HG02763 (cell line): ENCODE data around the gene IL19.
"Not testable (repeated sequence)": the region's sequence is repeated elsewhere in the genome, so short reads cannot be mapped to it uniquely, and the experiment has no call there.

Experiments used
- ATAC-seq: cut with Tn5 transposase; IDR thresholded peaks from one replicate; pipeline ENCODE4 v1.9.1; 2021; ENCODE audit warnings: mild to moderate bottlenecking, moderate library complexity; ENCODE audit not compliant: unreplicated experiment

Gene IL19

GRCh38 chr1:206772243-206772937, 1.8 kb downstream of the IL19 start, which contains the start of gene IL10:
TSS of gene IL10 (minus strand) at chr1:206772494. CDS start at chr1:206772435, 59 bp downstream.
- no peak for ATAC-seq

GRCh38 chr1:206774093-206774492, 3.5 kb downstream of the IL19 start:
- ATAC-seq = no peak

GRCh38 chr1:206776229-206776628, 5.7 kb downstream of the IL19 start:
- ATAC-seq = no peak

- ATAC-seq = no peak
Observed at GRCh38 chr1:206778031-206778430, 7.5 kb downstream of the IL19 start.

DNA sequence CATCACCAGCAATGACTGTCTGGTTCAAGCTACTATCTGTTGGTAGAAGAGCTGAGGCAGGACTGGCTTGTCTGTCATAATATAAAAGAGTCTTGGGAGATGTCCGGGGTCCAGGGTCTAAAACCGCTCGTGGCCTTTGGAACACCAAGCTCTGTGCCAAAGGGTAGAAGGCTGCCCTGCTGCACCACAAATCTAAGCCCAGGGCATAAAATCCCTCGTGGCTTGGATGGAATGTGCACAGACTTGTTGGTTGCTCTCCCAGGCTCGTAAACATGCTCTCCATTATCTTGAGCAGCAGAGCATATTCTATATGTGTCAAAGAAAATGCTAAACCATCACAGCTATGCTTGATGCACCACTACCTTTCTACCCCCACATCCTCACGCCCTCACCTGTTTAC, 8.3 kb downstream of the IL19 start:
- ATAC-seq = not testable (repeated sequence)

DNA sequence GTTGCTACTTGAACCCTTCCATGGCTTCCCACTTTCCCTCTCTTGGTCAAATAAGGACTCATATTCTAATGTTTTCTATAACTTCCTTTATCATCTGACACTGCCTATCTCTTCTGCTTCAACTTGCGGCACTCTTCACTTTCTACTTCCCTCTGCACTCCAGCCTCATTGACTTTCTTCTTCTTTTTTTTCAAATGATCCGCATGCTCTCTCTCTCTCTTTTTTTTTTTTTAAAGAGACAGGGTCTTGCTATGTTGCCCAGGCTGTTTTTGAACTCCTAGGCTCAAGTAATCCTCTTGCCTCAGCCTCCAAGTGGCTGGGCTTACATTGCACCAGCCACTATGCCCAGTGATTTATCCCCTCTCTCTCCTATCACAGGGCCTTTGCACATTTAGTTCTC, 9.1 kb downstream of the IL19 start:
- no peak for ATAC-seq

DNA sequence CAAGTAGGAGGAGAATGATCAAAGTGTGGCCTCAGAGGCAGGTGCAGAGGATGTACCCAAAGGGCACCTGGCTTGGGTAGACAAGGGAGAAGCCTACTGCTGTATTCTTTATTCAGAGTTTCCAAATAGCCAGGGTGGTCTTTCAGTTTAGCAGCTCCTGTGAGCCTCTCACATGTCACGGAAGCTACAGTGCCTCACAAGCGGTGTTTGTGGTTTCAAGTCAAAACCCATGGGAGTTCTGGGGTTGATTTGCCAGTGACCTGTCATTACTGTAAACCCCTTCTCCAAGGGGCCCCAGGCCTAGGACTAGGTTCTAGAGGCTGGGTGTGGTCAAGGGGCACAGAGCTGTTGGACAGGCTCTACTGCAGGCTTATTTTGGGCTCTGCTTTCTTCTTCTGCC, 11.9 kb downstream of the IL19 start:
- peak; percentile 59 for ATAC-seq

- no peak for ATAC-seq
Observed at GRCh38 chr1:206783506-206783905, 12.9 kb downstream of the IL19 start.

- ATAC-seq = peak; percentile 67
Observed at GRCh38 chr1:206784471-206784903, 13.9 kb downstream of the IL19 start.

DNA sequence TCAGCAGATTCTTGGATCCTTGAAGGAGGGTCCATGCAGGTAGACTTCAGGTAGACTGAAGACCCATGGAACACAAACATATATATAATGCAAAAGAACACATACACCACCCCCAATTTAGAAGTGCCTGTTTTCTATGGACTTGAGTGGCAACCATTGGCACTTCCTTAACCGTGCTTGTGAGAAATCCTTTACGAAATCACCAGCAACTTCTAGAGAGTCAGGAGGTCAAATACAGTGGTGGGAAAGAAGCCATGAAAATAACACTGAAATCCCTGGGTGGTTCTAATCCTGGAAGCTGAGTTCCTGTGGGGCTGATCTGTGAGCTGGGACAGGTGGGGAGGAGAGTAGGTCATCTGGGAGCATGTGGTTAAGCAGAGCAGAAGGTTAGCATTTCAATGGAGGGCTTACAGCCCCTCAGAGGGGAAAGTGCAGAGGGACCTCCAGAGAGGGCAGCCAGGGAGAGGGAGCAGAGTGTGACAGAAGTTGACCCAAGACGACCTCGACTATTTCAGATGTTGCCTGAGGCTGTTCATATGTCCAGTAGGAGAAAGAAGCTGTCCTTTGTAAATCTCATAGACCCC, 14.7 kb downstream of the IL19 start:
- no peak for ATAC-seq

DNA sequence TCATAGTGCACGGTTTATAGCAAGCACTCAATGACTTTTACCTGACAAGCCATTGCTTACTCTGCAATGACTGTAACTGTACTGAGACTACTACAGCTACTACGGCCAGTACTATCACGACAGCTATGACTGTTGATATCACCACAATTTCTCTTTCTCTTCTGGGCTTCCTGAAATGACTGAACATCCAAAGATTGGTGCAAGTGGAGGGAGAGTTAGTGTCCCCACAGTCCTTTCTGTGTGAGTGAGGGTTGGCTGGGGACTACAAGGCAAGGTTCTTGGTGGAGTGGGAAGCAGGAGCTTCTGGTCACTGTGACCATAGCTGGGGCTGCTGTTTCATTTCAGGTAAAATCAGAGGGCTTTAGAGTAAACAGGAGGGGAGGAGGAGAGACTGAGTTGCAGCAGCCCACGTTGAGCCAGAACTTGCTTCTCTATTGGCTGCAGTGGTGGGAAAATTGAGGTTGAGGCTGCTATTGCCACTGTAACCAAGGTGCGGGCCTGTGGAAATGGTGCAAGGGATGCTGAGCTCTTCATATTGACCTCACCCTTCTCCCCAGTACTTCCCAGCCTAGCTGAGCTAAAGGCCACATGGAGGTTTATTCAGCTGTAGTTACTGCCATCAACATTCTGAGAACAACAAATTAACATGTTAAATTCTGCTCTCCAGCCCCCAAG, 15.8 kb downstream of the IL19 start:
- ATAC-seq = no peak

- ATAC-seq = no peak
Observed at GRCh38 chr1:206787891-206788290, 17.3 kb downstream of the IL19 start.

- ATAC-seq = no peak
Observed at GRCh38 chr1:206788487-206789050, 18.0 kb downstream of the IL19 start.

- ATAC-seq = no peak
Observed at GRCh38 chr1:206790502-206791250, 20.1 kb downstream of the IL19 start.

GRCh38 chr1:206792939-206793607, 22.5 kb downstream of the IL19 start:
- ATAC-seq = no peak

DNA sequence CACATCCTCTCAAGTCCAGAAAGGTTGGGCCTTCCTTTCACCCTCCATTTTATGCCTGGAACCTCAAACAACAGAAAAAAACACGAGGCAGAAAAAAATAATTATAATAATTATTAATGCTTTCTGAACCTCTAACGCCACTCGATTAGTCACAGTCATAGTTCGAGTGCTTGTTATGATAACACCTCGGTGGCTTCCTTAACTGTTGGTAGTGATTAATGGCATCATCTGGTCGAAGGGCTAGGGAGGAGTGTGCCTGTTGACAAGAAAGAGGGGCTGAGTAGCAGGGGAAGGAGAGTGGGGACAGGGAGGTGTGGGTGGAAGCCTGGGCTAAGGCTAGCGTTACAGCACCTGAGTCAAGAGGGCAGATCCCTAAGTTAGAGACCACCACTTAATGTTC, 23.0 kb downstream of the IL19 start:
- no peak for ATAC-seq

DNA sequence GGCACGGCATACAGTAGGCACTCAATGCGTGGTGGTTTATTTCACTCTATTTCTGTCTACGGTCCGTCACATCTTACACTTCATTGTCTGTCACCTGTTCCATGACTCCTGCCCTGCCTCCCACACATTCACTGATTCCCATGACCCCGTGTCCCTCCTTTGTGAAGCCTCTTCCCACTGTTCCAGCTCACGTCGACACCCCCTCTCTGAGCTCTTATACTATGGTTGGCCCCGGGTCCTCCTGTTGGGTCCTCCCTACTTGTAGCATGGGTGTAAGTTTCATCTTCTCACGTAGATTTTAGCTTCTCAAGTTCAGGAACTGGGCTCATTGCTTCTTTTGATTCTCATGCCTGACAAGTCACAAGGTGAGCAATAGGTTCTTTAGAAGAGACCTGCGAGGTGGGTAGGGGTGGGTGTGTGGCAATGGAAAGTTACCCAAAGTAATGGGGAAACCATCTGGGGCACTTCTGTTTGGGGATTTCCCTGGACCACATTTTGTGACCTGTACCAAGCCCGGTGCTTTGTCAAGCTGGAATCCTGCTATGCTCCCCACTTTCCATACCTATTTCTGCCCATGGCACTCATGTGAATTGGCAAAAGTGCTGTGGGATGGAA, 23.8 kb downstream of the IL19 start:
- no peak for ATAC-seq

DNA sequence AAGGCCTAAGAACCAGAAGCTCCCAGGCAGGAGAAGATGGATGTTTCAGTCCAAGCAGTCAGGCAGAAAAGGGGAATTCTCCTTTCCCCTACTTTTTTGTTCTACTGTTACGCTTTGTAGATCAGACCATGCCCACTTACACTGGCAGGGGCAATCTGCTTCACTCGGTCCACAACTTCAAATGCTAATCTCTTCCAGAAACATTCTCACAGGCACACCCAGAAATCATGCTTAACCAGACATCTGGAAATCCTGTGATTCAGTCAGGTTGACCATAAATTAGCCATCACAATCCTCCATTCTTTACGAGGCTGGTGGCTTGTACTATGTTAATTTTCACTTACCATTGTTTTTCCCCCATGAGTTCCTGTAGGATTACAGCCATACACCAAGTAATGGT, 25.5 kb downstream of the IL19 start:
- ATAC-seq = no peak

- no peak for ATAC-seq
Observed at GRCh38 chr1:206796981-206797402, 26.4 kb downstream of the IL19 start.
